PFSK-1 (cell line): ENCODE results near the gene ZRANB1.

Experiments used
- FOXP2 ChIP-seq: optimal IDR thresholded peaks from 2 replicates; pipeline ENCODE3; 2011; ENCODE audit warnings: borderline replicate concordance, control low read depth, inconsistent platforms; ENCODE audit not compliant: insufficient read depth; ENCODE audit errors: extremely low read length, extremely low read depth
- POLR2AphosphoS5 ChIP-seq: IDR thresholded peaks from 2 replicates; pipeline ENCODE4 v1.6.1; 2012; ENCODE audit warnings: low read depth, mild to moderate bottlenecking, control low read depth, low read length, moderate library complexity
- SIN3A ChIP-seq: IDR thresholded peaks from 2 replicates; pipeline ENCODE4 v1.6.1; 2012; ENCODE audit warnings: mild to moderate bottlenecking, low read length, moderate library complexity, borderline replicate concordance; ENCODE audit not compliant: insufficient read depth
- TAF1 ChIP-seq: IDR thresholded peaks from 2 replicates; pipeline ENCODE4 v1.6.1; 2012; ENCODE audit warnings: low read length, control low read depth, borderline replicate concordance; ENCODE audit not compliant: insufficient read depth
- TF ChIP-seq, protein P1 (sequence below), 2 experiments: IDR thresholded peaks; 2 replicates each; pipeline versions ENCODE4 v1.6.1 to v1.8.0; 2011 to 2012; ENCODE audit warnings: low read depth in 2 of 2, low read length in 2 of 2, control low read depth in 1 of 2, inconsistent platforms in 1 of 2, mild to moderate bottlenecking in 1 of 2, moderate library complexity in 1 of 2; ENCODE audit not compliant: insufficient read depth in 1 of 2

Gene ZRANB1

DNA sequence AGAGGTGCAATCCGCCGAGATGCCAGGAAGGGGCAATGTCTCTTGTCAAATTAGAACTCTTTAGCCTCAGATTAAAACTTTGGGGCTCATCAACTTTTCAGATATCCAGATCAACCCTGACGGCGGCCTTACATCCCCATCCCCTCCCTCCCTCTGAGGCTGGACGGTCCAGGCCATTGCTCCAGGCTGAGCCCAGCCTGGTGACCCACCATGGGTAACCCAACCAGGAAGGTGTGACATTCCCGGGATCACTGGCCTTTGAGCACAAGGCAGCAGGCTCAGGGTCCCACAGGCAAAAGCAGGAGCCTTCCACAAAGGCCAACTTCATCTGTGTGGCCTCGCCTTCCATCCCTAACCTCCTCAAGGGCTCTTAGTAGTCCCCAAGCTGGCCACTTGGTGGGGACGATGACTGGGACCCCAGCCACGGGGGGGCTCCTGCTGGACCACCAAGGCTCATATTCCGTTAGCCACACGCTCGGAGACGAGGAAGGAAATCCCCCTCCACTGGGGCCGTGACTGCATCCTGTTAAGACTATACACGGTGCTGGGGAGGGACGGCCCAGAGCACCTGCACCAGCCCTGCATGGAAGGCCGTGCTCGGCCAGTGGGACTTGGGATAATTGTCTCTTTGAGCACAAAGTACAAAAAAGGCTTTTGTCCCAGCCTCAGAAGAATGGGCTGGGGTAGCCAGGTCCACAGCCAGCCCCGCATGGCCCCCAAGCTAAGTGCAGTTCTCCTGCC lies 62.8 kb downstream of the ZRANB1 start:
- TF ChIP-seq FOXP2 = no peak
- TF ChIP-seq, protein P1, sequence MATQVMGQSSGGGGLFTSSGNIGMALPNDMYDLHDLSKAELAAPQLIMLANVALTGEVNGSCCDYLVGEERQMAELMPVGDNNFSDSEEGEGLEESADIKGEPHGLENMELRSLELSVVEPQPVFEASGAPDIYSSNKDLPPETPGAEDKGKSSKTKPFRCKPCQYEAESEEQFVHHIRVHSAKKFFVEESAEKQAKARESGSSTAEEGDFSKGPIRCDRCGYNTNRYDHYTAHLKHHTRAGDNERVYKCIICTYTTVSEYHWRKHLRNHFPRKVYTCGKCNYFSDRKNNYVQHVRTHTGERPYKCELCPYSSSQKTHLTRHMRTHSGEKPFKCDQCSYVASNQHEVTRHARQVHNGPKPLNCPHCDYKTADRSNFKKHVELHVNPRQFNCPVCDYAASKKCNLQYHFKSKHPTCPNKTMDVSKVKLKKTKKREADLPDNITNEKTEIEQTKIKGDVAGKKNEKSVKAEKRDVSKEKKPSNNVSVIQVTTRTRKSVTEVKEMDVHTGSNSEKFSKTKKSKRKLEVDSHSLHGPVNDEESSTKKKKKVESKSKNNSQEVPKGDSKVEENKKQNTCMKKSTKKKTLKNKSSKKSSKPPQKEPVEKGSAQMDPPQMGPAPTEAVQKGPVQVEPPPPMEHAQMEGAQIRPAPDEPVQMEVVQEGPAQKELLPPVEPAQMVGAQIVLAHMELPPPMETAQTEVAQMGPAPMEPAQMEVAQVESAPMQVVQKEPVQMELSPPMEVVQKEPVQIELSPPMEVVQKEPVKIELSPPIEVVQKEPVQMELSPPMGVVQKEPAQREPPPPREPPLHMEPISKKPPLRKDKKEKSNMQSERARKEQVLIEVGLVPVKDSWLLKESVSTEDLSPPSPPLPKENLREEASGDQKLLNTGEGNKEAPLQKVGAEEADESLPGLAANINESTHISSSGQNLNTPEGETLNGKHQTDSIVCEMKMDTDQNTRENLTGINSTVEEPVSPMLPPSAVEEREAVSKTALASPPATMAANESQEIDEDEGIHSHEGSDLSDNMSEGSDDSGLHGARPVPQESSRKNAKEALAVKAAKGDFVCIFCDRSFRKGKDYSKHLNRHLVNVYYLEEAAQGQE (IDR thresholded peaks at IDR 0.05; ENCODE audit: insufficient read depth in 1 of 2, low read depth in 2 of 2, low read length in 2 of 2) = no peak
- no peak for TF ChIP-seq POLR2AphosphoS5
- TF ChIP-seq SIN3A = no peak
- no peak for TF ChIP-seq TAF1

GRCh38 chr10:125005312-125006187 lies 63.6 kb downstream of the ZRANB1 start:
- TF ChIP-seq SIN3A (no peak), TAF1 (no peak), POLR2AphosphoS5 (no peak), FOXP2 (no peak)
- TF ChIP-seq, protein P1 (IDR thresholded peaks at IDR 0.05; ENCODE audit: insufficient read depth in 1 of 2, low read depth in 2 of 2, low read length in 2 of 2) = no peak

GRCh38 chr10:125006188-125006680 lies 64.3 kb downstream of the ZRANB1 start:
- TF ChIP-seq POLR2AphosphoS5 = no peak
- TF ChIP-seq TAF1 = no peak
- TF ChIP-seq FOXP2 = no peak
- TF ChIP-seq, protein P1 (IDR thresholded peaks at IDR 0.05; ENCODE audit: insufficient read depth in 1 of 2, low read depth in 2 of 2, low read length in 2 of 2) = no peak
- TF ChIP-seq SIN3A = no peak

GRCh38 chr10:125006921-125007426 lies 65.1 kb downstream of the ZRANB1 start:
- TF ChIP-seq FOXP2 (no peak), POLR2AphosphoS5 (no peak), SIN3A (no peak), TAF1 (no peak)
- TF ChIP-seq, protein P1 (IDR thresholded peaks at IDR 0.05; ENCODE audit: insufficient read depth in 1 of 2, low read depth in 2 of 2, low read length in 2 of 2) = no peak
